ENCODE data around the gene PDZD2. TPM values are rescaled to one million over a fixed set of nuclear protein-coding genes. Genes with fewer than 3 reads are reported as not detected.

The PDZD2 gene
- polyA plus RNA-seq, 3 donors = 0.10 TPM; not detected in 2

DNA sequence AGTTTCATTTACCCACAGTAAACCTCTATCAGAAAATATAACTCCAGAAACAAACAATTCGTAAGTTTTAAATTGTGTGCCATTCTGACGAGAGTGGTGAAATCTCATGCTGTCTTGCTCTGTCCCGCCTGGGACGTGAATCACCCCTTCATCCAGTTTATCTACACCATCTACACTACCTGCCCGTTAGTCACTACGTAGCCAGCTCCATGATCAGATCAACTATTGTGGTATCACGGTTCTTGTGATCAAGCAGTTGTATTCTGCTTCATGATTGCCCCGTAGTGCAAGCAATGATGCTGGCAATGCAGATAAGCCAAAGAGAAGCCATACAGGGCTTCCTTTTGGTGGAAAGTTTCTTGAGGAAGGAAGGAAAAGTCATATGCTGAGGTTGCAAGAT lies 384.9 kb downstream of the PDZD2 start:
- no peak for DNase-seq
- Histone ChIP-seq H3K4me2 (replicated peaks; ENCODE audit: extremely low read depth, low read length, poor library complexity, severe bottlenecking) (no peak overlapping the region), H3K27ac (ENCODE audit: low read depth in 1 of 2, low read length in 2 of 2) (no peak overlapping the region), H3K9me3 (replicated peaks in 1 of 2; ENCODE audit: control insufficient read depth in 1 of 2, insufficient read depth in 1 of 2, low read length in 2 of 2) (no peaks in the 10 kb centered on the region), H3K9ac (ENCODE audit: insufficient read depth, low read length, poor library complexity, severe bottlenecking) (no peak overlapping the region), H3K36me3 (replicated peaks in 1 of 2; ENCODE audit: control insufficient read depth in 1 of 2, insufficient read depth in 2 of 2, low read length in 2 of 2) (no peaks in the 10 kb centered on the region), H3K4me3 (replicated peaks in 1 of 3; ENCODE audit: low read depth in 2 of 3, low read length in 3 of 3) (no peak overlapping the region), H4K20me1 (ENCODE audit: insufficient read depth, low read length) (no peaks in the 10 kb centered on the region), H3K4me1 (ENCODE audit: control insufficient read depth in 1 of 2, insufficient read depth in 2 of 2, low read length in 2 of 2) (peaks cover 34 to 36% of the 10 kb centered on the region in 2 donors), H2AFZ (ENCODE audit: insufficient read depth, low read depth, low read length, poor library complexity, severe bottlenecking) (peak overlapping the region; percentile 2), H3K27me3 (ENCODE audit: control insufficient read depth in 2 of 2, insufficient read depth in 2 of 2, low read length in 2 of 2) (no peaks in the 10 kb centered on the region), H3K79me2 (ENCODE audit: insufficient read depth, low read length) (no peaks in the 10 kb centered on the region)
- Mint-ChIP-seq H3K27me3 (ENCODE audit: low read depth in 3 of 3) (peaks cover 0 to 4% (median 0%) of the 10 kb centered on the region in 3 donors), H3K9me3 (no peaks in the 10 kb centered on the region), H3K4me3 (no peak overlapping the region), H3K27ac (no peak overlapping the region), H3K4me1 (peaks cover 38% of the 10 kb centered on the region), H3K36me3 (no peaks in the 10 kb centered on the region)
- TF ChIP-seq, protein P1, sequence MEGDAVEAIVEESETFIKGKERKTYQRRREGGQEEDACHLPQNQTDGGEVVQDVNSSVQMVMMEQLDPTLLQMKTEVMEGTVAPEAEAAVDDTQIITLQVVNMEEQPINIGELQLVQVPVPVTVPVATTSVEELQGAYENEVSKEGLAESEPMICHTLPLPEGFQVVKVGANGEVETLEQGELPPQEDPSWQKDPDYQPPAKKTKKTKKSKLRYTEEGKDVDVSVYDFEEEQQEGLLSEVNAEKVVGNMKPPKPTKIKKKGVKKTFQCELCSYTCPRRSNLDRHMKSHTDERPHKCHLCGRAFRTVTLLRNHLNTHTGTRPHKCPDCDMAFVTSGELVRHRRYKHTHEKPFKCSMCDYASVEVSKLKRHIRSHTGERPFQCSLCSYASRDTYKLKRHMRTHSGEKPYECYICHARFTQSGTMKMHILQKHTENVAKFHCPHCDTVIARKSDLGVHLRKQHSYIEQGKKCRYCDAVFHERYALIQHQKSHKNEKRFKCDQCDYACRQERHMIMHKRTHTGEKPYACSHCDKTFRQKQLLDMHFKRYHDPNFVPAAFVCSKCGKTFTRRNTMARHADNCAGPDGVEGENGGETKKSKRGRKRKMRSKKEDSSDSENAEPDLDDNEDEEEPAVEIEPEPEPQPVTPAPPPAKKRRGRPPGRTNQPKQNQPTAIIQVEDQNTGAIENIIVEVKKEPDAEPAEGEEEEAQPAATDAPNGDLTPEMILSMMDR (IDR thresholded peaks at IDR 0.05) = no peak
- intact Hi-C loops (cut with micrococcal nuclease) = no loop called here
- WGBS (ENCODE audit: insufficient coverage) = 75% methylated on average over 8 of the region's 8 CpGs

DNA sequence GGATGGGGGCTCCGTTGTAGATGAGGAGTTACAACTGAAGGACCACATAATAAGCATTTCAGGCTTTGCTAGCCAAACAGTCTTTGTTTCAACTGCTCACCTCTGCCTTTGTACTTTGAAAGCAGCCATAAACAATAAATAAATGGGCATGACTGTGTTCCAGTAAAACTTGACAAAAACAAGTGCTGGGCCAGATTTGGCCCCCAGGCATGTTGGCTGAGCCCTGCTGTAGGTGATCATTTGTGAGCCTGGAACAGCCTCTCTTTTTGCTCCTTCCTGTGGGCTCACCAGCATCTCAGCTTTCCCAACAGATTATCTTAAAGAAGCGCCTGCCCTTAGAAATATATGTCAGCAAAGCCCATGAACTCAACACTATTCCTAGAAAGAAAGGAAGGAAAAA lies 385.8 kb downstream of the PDZD2 start:
- Histone ChIP-seq H3K36me3 (replicated peaks in 1 of 2; ENCODE audit: control insufficient read depth in 1 of 2, insufficient read depth in 2 of 2, low read length in 2 of 2) (no peaks in the 10 kb centered on the region), H3K4me1 (ENCODE audit: control insufficient read depth in 1 of 2, insufficient read depth in 2 of 2, low read length in 2 of 2) (peaks cover 34 to 36% of the 10 kb centered on the region in 2 donors), H4K20me1 (ENCODE audit: insufficient read depth, low read length) (no peaks in the 10 kb centered on the region), H3K9ac (ENCODE audit: insufficient read depth, low read length, poor library complexity, severe bottlenecking) (no peak overlapping the region), H3K79me2 (ENCODE audit: insufficient read depth, low read length) (no peaks in the 10 kb centered on the region), H2AFZ (ENCODE audit: insufficient read depth, low read depth, low read length, poor library complexity, severe bottlenecking) (no peak overlapping the region), H3K27me3 (ENCODE audit: control insufficient read depth in 2 of 2, insufficient read depth in 2 of 2, low read length in 2 of 2) (no peaks in the 10 kb centered on the region), H3K4me3 (replicated peaks in 1 of 3; ENCODE audit: low read depth in 2 of 3, low read length in 3 of 3) (no peak overlapping the region), H3K4me2 (replicated peaks; ENCODE audit: extremely low read depth, low read length, poor library complexity, severe bottlenecking) (no peak overlapping the region), H3K27ac (ENCODE audit: low read depth in 1 of 2, low read length in 2 of 2) (no peak overlapping the region), H3K9me3 (replicated peaks in 1 of 2; ENCODE audit: control insufficient read depth in 1 of 2, insufficient read depth in 1 of 2, low read length in 2 of 2) (no peaks in the 10 kb centered on the region)
- Mint-ChIP-seq H3K4me3 (no peak overlapping the region), H3K36me3 (no peaks in the 10 kb centered on the region), H3K27ac (no peak overlapping the region), H3K27me3 (ENCODE audit: low read depth in 3 of 3) (peaks cover 0 to 2% (median 0%) of the 10 kb centered on the region in 3 donors), H3K9me3 (no peaks in the 10 kb centered on the region), H3K4me1 (peaks cover 43% of the 10 kb centered on the region)
- DNase-seq = no peak
- TF ChIP-seq, protein P1 (IDR thresholded peaks at IDR 0.05) = no peak
- intact Hi-C loops (cut with micrococcal nuclease) = no loop called here
- 80% methylated on average over 1 of the region's 2 CpGs for WGBS (ENCODE audit: insufficient coverage)

Measured in CD14-positive monocyte (primary cell).